HCT116 (cell line): ENCODE measurements around the gene AMOTL2. TPM values are rescaled to one million over a fixed set of nuclear protein-coding genes. Genes with fewer than 3 reads are reported as not detected.
A peak's percentile ranks its signal among the peaks of the same experiment; 100 is the strongest.

Source experiments
- ATAC-seq: fragments of 200-7000 bp; cut with Tn5 transposase; 2 replicates; pipeline ENCODE4 v1.9.1; 2020; ENCODE audit warnings: mild to moderate bottlenecking, moderate library complexity
- BruUV-seq: library from RNA; stranded (reverse); fragments of 400-500 nt; replicated peaks from 2 replicates; lab custom pipeline; 2021; lab: Mats Ljungman, UMichigan
- CTCF ChIA-PET: fragments of 300-600 bp; sonication (Branson Sonifier 250); formaldehyde crosslinking; loops from one replicate; lab custom pipeline; 2021; ENCODE audit warnings: antibody characterized with exemption; lab: Charles Lee
- POLR2A ChIA-PET: fragments of 300-600, 350-600 bp; sonication (Branson Sonifier 250); formaldehyde crosslinking; loops from one replicate; lab custom pipeline; 2021; ENCODE audit warnings: antibody characterized with exemption; lab: Charles Lee
- RAD21 ChIA-PET, 2 experiments: fragments of 300-600 bp; sonication (Branson Sonifier 250); formaldehyde crosslinking; loops; one replicate each; lab custom pipeline; 2023; ENCODE audit warnings: low total read pairs in 2 of 2; ENCODE audit not compliant: uncharacterized antibody in 2 of 2, unreplicated experiment in 2 of 2, low non-redundant PET in 1 of 2; lab: Charles Lee
- DNase-seq: peaks from one replicate; pipeline ENCODE4 v3.0.0-alpha.2; 2010; ENCODE audit warnings: low read depth, low spot score
- H2AFZ ChIP-seq: fragments of 200-600 bp; shearing (Covaris generic), sonication (generic); 2 replicates; pipeline ENCODE4 v1.6.1; 2017; ENCODE audit warnings: low read depth, mixed run types, mixed read lengths, antibody characterized with exemption, low read length; ENCODE audit not compliant: poor library complexity, severe bottlenecking
- H3K27ac ChIP-seq: 2 replicates; pipeline ENCODE4 v1.5.1; 2012; ENCODE audit warnings: low read depth, low read length
- H3K27me3 ChIP-seq: fragments of 200-600 bp; sonication (generic); 2 replicates; pipeline ENCODE4 v1.6.1; 2016; ENCODE audit warnings: mixed run types, low read length, mixed read lengths; ENCODE audit not compliant: insufficient read depth
- H3K36me3 ChIP-seq, 2 experiments: fragments of 200-500 bp in 1 of 2; fragments of 200-600 bp in 1 of 2; sonication (Bioruptor generic) in 1 of 2; sonication (generic) in 1 of 2; 2 replicates each; pipeline versions ENCODE4 v1.5.1 to v1.6.1; 2014 to 2016; ENCODE audit warnings: low read length in 2 of 2, inconsistent platforms in 1 of 2, mixed read lengths in 1 of 2, mixed run types in 1 of 2; ENCODE audit not compliant: insufficient read depth in 2 of 2, control insufficient read depth in 1 of 2
- H3K4me1 ChIP-seq, 2 experiments: fragments of 200-600 bp in 1 of 2; sonication (generic) in 1 of 2; 2 replicates each; pipeline versions ENCODE4 v1.5.1 to v1.6.1; 2012 to 2017; ENCODE audit warnings: low read length in 2 of 2, inconsistent platforms in 1 of 2, mild to moderate bottlenecking in 1 of 2, mixed read lengths in 1 of 2, mixed run types in 1 of 2, moderate library complexity in 1 of 2; ENCODE audit not compliant: insufficient read depth in 2 of 2, control insufficient read depth in 1 of 2
- H3K4me2 ChIP-seq: fragments of 200-600 bp; sonication (generic); 2 replicates; pipeline ENCODE4 v1.6.1; 2017; ENCODE audit warnings: mixed run types, low read length, mixed read lengths
- H3K4me3 ChIP-seq, 2 experiments: fragments of 200-600 bp in 1 of 2; sonication (generic) in 1 of 2; replicated peaks in 1 of 2; 2 replicates each; pipeline ENCODE4 v1.5.1; 2011 to 2016; ENCODE audit warnings: low read length in 2 of 2, control low read depth in 1 of 2, low read depth in 1 of 2, mild to moderate bottlenecking in 1 of 2, mixed read lengths in 1 of 2, mixed run types in 1 of 2
- H3K79me2 ChIP-seq: fragments of 200-600 bp; sonication (generic); 2 replicates; pipeline ENCODE4 v1.6.1; 2017; ENCODE audit warnings: mild to moderate bottlenecking, mixed run types, low read length, moderate library complexity, mixed read lengths; ENCODE audit not compliant: insufficient read depth
- H3K9ac ChIP-seq: fragments of 200-600 bp; sonication (generic); 2 replicates; pipeline ENCODE4 v1.6.1; 2016; ENCODE audit warnings: low read length, mixed read lengths
- H3K9me2 ChIP-seq: fragments of 200-600 bp; sonication (generic), shearing (Covaris generic); 2 replicates; pipeline ENCODE4 v1.6.1; 2017; ENCODE audit warnings: mixed run types, mild to moderate bottlenecking, moderate library complexity; ENCODE audit not compliant: insufficient read depth
- H3K9me3 ChIP-seq, 2 experiments: fragments of 200-500 bp in 1 of 2; fragments of 200-600 bp in 1 of 2; sonication (Bioruptor generic) in 1 of 2; sonication (generic) in 1 of 2; 2 replicates each; pipeline ENCODE4 v1.6.1; 2014 to 2017; ENCODE audit warnings: low read length in 2 of 2, mixed read lengths in 2 of 2, inconsistent platforms in 1 of 2, low read depth in 1 of 2, mild to moderate bottlenecking in 1 of 2, mixed run types in 1 of 2, moderate library complexity in 1 of 2; ENCODE audit not compliant: control insufficient read depth in 1 of 2, insufficient read depth in 1 of 2
- H4K20me1 ChIP-seq: fragments of 200-600 bp; sonication (generic), shearing (Covaris generic); 2 replicates; pipeline ENCODE4 v1.6.1; 2017; ENCODE audit warnings: mixed run types, mild to moderate bottlenecking, moderate library complexity; ENCODE audit not compliant: insufficient read depth
- CEBPB ChIP-seq: IDR thresholded peaks from 2 replicates; pipeline ENCODE4 v1.6.1; 2012; ENCODE audit warnings: low read depth
- CTCF ChIP-seq, 3 experiments: fragments of 200-600 bp in 1 of 3; sonication (generic) in 1 of 3; IDR thresholded peaks in 2 of 3; conservative IDR thresholded peaks in 1 of 3; 2 replicates each; pipeline ENCODE4 v1.5.1; 2012 to 2017; ENCODE audit warnings: low read depth in 2 of 3, low read length in 2 of 3, antibody characterized with exemption in 1 of 3, borderline replicate concordance in 1 of 3, control low read depth in 1 of 3, mild to moderate bottlenecking in 1 of 3, mixed read lengths in 1 of 3, mixed run types in 1 of 3, moderate library complexity in 1 of 3; ENCODE audit not compliant: insufficient read depth in 1 of 3
- EZH2 ChIP-seq: fragments of 200-600 bp; sonication (generic); IDR thresholded peaks from 2 replicates; pipeline ENCODE4 v1.6.1; 2017; ENCODE audit warnings: antibody characterized with exemption, mixed run types
- JUND ChIP-seq: IDR thresholded peaks from 2 replicates; pipeline ENCODE4 v1.6.1; 2012
- MAX ChIP-seq: IDR thresholded peaks from 2 replicates; pipeline ENCODE4 v1.6.1; 2012
- RAD21 ChIP-seq: IDR thresholded peaks from 2 replicates; pipeline ENCODE4 v1.6.1; 2012; ENCODE audit warnings: low read depth, mild to moderate bottlenecking
- SIN3A ChIP-seq: IDR thresholded peaks from 2 replicates; pipeline ENCODE4 v1.6.1; 2012; ENCODE audit warnings: low read depth
- SP1 ChIP-seq: IDR thresholded peaks from 2 replicates; pipeline ENCODE4 v1.6.1; 2012; ENCODE audit warnings: low read depth
- SRF ChIP-seq: IDR thresholded peaks from 2 replicates; pipeline ENCODE4 v1.6.1; 2012; ENCODE audit warnings: low read depth
- TCF7L2 ChIP-seq: IDR thresholded peaks from 2 replicates; pipeline ENCODE4 v1.7.0; 2011; ENCODE audit warnings: borderline replicate concordance, inconsistent platforms; ENCODE audit not compliant: insufficient read depth, insufficient read length; ENCODE audit errors: extremely low read depth
- YY1 ChIP-seq: IDR thresholded peaks from 2 replicates; pipeline ENCODE4 v1.6.1; 2011; ENCODE audit warnings: low read length, low read depth, moderate library complexity, mild to moderate bottlenecking; ENCODE audit not compliant: insufficient replicate concordance; ENCODE audit errors: extremely low read depth
- ZBTB33 ChIP-seq: IDR thresholded peaks from 2 replicates; pipeline ENCODE4 v1.6.1; 2011; ENCODE audit warnings: mild to moderate bottlenecking, low read length, moderate library complexity; ENCODE audit not compliant: insufficient replicate concordance; ENCODE audit errors: extremely low read depth
- ZFX ChIP-seq: fragments of 450-650 bp; IDR thresholded peaks from 2 replicates; pipeline ENCODE4 v1.6.1; 2017
- intact Hi-C: fragments of 100-400 bp; cut with micrococcal nuclease; formaldehyde crosslinking; loops from 2 replicates; pipeline ENCODE4 v1.10.0; 2022
- total RNA-seq: library from RNA; stranded (reverse); gene quantifications from one replicate; pipeline ENCODE4 v1.2.1, GENCODE V29; 2021; ENCODE audit not compliant: unreplicated experiment

Gene AMOTL2
- total RNA-seq, 1 experiment from 2014 or later = 54.0 TPM

- Histone ChIP-seq H3K4me1 (peaks cover 30 to 47% of the 10 kb centered on the region in 2 experiments), H3K79me2 (no peaks in the 10 kb centered on the region), H2AFZ (no peak overlapping the region), H3K9me2 (no peaks in the 10 kb centered on the region), H3K9me3 (no peaks in the 10 kb centered on the region), H3K27me3 (no peaks in the 10 kb centered on the region), H3K4me3 (no peak overlapping the region), H3K9ac (no peak overlapping the region), H3K27ac (no peak overlapping the region), H3K4me2 (peak overlapping the region; percentile 77; the same call in 1 of the 2 replicates), H3K36me3 (no peaks in the 10 kb centered on the region), H4K20me1 (no peaks in the 10 kb centered on the region)
- no TSS peak for BruUV-seq
- TF ChIP-seq RAD21 = no peak
- no peak for TF ChIP-seq CEBPB
- TF ChIP-seq SIN3A = no peak
- TF ChIP-seq SRF = no peak
- no peak for TF ChIP-seq YY1
- no peak for TF ChIP-seq EZH2
- no peak for TF ChIP-seq TCF7L2
- no peak for TF ChIP-seq SP1
- no peak for TF ChIP-seq CTCF (IDR thresholded peaks at IDR 0.05 in 2 of 3, conservative IDR thresholded peaks at IDR 0.05 in 1 of 3; ENCODE audit: borderline replicate concordance in 1 of 3, insufficient read depth in 1 of 3, low read depth in 2 of 3, low read length in 2 of 3)
- no peak for TF ChIP-seq MAX
- TF ChIP-seq ZFX = no peak
- TF ChIP-seq ZBTB33 = no peak
- no peak for TF ChIP-seq JUND
- ChIA-PET RAD21 (no interaction called here), CTCF (no interaction called here), POLR2A (no interaction called here)
- ATAC-seq (no peak), DNase-seq (no peak)
- intact Hi-C loops = no loop called here
These were observed 54.3 kb downstream of the AMOTL2 start for GRCh38 chr3:134319931-134320330.
